Upper lobe of right lung (tissue), 1 donor: ENCODE results near the gene GFRA1. TPM values are rescaled to one million over a fixed set of nuclear protein-coding genes. Genes with fewer than 3 reads are reported as not detected.

ENCODE experiments used
- ATAC-seq: fragments of 200-7000 bp; cut with Tn5 transposase; one replicate; pipeline ENCODE4 v1.9.1; 2020; ENCODE audit warnings: mild to moderate bottlenecking, moderate library complexity
- DNase-seq: peaks from one replicate; pipeline ENCODE4 v3.0.0-alpha.2; 2020
- H3K27ac ChIP-seq: fragments of 200-600 bp; one replicate; pipeline ENCODE4 v1.8.0; 2022
- H3K27me3 ChIP-seq: fragments of 200-600 bp; one replicate; pipeline ENCODE4 v1.8.0; 2022; ENCODE audit warnings: mild to moderate bottlenecking
- H3K36me3 ChIP-seq: fragments of 200-600 bp; one replicate; pipeline ENCODE4 v1.8.0; 2022
- H3K4me1 ChIP-seq: fragments of 200-600 bp; one replicate; pipeline ENCODE4 v1.8.0; 2022
- H3K4me3 ChIP-seq: fragments of 200-600 bp; one replicate; pipeline ENCODE4 v1.8.0; 2022; ENCODE audit warnings: mild to moderate bottlenecking
- H3K9me3 ChIP-seq: fragments of 200-600 bp; one replicate; pipeline ENCODE4 v1.8.0; 2022
- CTCF ChIP-seq: fragments of 200-600 bp; IDR thresholded peaks from one replicate; pipeline ENCODE4 v1.8.0; 2022; ENCODE audit warnings: antibody characterized with exemption
- intact Hi-C: fragments of 100-400 bp; cut with DNase I; formaldehyde crosslinking; loops from one replicate; pipeline ENCODE4 v1.11.0; 2022
- total RNA-seq: library from RNA; stranded (reverse); fragmentation: NEBNext Ultra II Directional; extraction: Animal tissue kit (Norgen Biotek cat#: 25700); gene quantifications from one replicate; pipeline ENCODE4 v1.2.1, GENCODE V29; 2021
- donor health status: DM: no; HTN: yes; CAD: no; lungs with severe emphysema.

The GFRA1 gene
- total RNA-seq, 1 donor from 2014 or later, result 3.4 TPM

GRCh38 chr10:116147147-116147905 lies 125.7 kb downstream of the GFRA1 start:
- no peak for TF ChIP-seq CTCF
- H3K27me3 ChIP-seq, result no peaks in the 10 kb centered on the region
- no peaks in the 10 kb centered on the region for H3K4me1 ChIP-seq
- H3K36me3 ChIP-seq, result no peaks in the 10 kb centered on the region
- intact Hi-C loops, result no loop called here
- DNase-seq (no peak), ATAC-seq (no peak)
- no peak overlapping the region for H3K4me3 ChIP-seq
- H3K9me3 ChIP-seq, result no peaks in the 10 kb centered on the region
- no peak overlapping the region for H3K27ac ChIP-seq

- H3K9me3 ChIP-seq, result no peaks in the 10 kb centered on the region
- TF ChIP-seq CTCF, result no peak
- no peaks in the 10 kb centered on the region for H3K27me3 ChIP-seq
- no peaks in the 10 kb centered on the region for H3K4me1 ChIP-seq
- intact Hi-C loops, result no loop called here
- H3K4me3 ChIP-seq, result no peak overlapping the region
- DNase-seq (no peak), ATAC-seq (no peak)
- no peak overlapping the region for H3K27ac ChIP-seq
- no peaks in the 10 kb centered on the region for H3K36me3 ChIP-seq
Measured at GRCh38 chr10:116146372-116147140, 126.5 kb downstream of the GFRA1 start.

GRCh38 chr10:116143673-116144222 lies 129.3 kb downstream of the GFRA1 start:
- Histone ChIP-seq H3K27me3 (no peaks in the 10 kb centered on the region), H3K4me3 (no peak overlapping the region), H3K36me3 (no peaks in the 10 kb centered on the region), H3K4me1 (no peaks in the 10 kb centered on the region), H3K9me3 (no peaks in the 10 kb centered on the region), H3K27ac (no peak overlapping the region)
- intact Hi-C loops, result no loop called here
- no peak for ATAC-seq
- DNase-seq, result no peak
- no peak for TF ChIP-seq CTCF

GRCh38 chr10:116141855-116142254 lies 131.2 kb downstream of the GFRA1 start:
- no peak overlapping the region for H3K27ac ChIP-seq
- ATAC-seq, result no peak
- intact Hi-C loops, result no loop called here

GRCh38 chr10:116141246-116141645 lies 131.8 kb downstream of the GFRA1 start:
- ATAC-seq (no peak), DNase-seq (no peak)
- Histone ChIP-seq H3K36me3 (no peaks in the 10 kb centered on the region), H3K27ac (no peak overlapping the region), H3K9me3 (no peaks in the 10 kb centered on the region), H3K4me1 (no peaks in the 10 kb centered on the region), H3K4me3 (no peak overlapping the region), H3K27me3 (no peaks in the 10 kb centered on the region)
- TF ChIP-seq CTCF, result no peak
- intact Hi-C loops, result no loop called here

More at GRCh38 chr10:116141855-116142254, 131.2 kb downstream of the GFRA1 start:
- TF ChIP-seq CTCF, result no peak
- no peaks in the 10 kb centered on the region for H3K27me3 ChIP-seq
- no peaks in the 10 kb centered on the region for H3K4me1 ChIP-seq
- H3K4me3 ChIP-seq, result no peak overlapping the region
- no peaks in the 10 kb centered on the region for H3K36me3 ChIP-seq
- no peak for DNase-seq
- H3K9me3 ChIP-seq, result no peaks in the 10 kb centered on the region
